Urinary bladder (tissue), 4 donors: ENCODE data around the gene SPSB4. TPM values are rescaled to one million over a fixed set of nuclear protein-coding genes. Genes with fewer than 3 reads are reported as not detected.

Source experiments
- DNase-seq: peaks from one replicate; pipeline ENCODE4 v3.0.0-alpha.2; 2015; ENCODE audit errors: extremely low spot score
- H3K27ac ChIP-seq: one replicate; pipeline ENCODE4 v1.5.1; 2013; ENCODE audit warnings: low read depth, mild to moderate bottlenecking, moderate library complexity
- H3K36me3 ChIP-seq: one replicate; pipeline ENCODE4 v1.6.1; 2013; ENCODE audit warnings: mild to moderate bottlenecking, moderate library complexity; ENCODE audit not compliant: insufficient read depth
- H3K4me1 ChIP-seq: one replicate; pipeline ENCODE4 v1.6.1; 2013; ENCODE audit warnings: mild to moderate bottlenecking, moderate library complexity; ENCODE audit not compliant: insufficient read depth
- H3K4me3 ChIP-seq: one replicate; pipeline ENCODE4 v1.5.1; 2013; ENCODE audit warnings: low read depth, low read length
- WGBS: extraction: QIAGEN DNeasy Blood & Tissue Kit; methylation state at CpG from one replicate; pipeline ENCODE4 v1.1.7; 2013; 5-methylcytosine and 5-hydroxymethylcytosine counted together
- polyA plus RNA-seq: library from polyadenylated mRNA; stranded (reverse); fragments of 200-250 nt; gene quantifications from one replicate; pipeline ENCODE4 v1.2.3, GENCODE V29; 2013
- total RNA-seq: library from RNA; depleted of rRNA; stranded (reverse); fragments of >200 nt; gene quantifications from one replicate; pipeline ENCODE4 v1.2.3, GENCODE V29; 2014
- donor health status: healthy with polysubstance abuse.
- donor health status: healthy.

Gene SPSB4
- total and polyA plus RNA-seq, 2 donors, result 0.29 to 5.6 TPM

GRCh38 chr3:141059816-141060215, 8.7 kb downstream of the SPSB4 start:
- Histone ChIP-seq H3K4me1 (no peaks in the 10 kb centered on the region), H3K36me3 (no peaks in the 10 kb centered on the region), H3K4me3 (no peak overlapping the region), H3K27ac (no peak overlapping the region)
- WGBS, result 97% methylated on average over 2 of the region's 2 CpGs
- no peak for DNase-seq

- H3K4me1 ChIP-seq, result no peaks in the 10 kb centered on the region
- no peak overlapping the region for H3K4me3 ChIP-seq
- no peak for DNase-seq
- no peak overlapping the region for H3K27ac ChIP-seq
- 84% methylated on average over 3 of the region's 3 CpGs for WGBS
- no peaks in the 10 kb centered on the region for H3K36me3 ChIP-seq
Measured at GRCh38 chr3:141060327-141060726, 9.2 kb downstream of the SPSB4 start.

- no peaks in the 10 kb centered on the region for H3K36me3 ChIP-seq
- H3K27ac ChIP-seq, result no peak overlapping the region
- H3K4me3 ChIP-seq, result no peak overlapping the region
- H3K4me1 ChIP-seq, result no peaks in the 10 kb centered on the region
- no peak for DNase-seq
- 80% methylated on average over 1 of the region's 1 CpG for WGBS
Measured at GRCh38 chr3:141063831-141064230, 12.7 kb downstream of the SPSB4 start.

- no peak overlapping the region for H3K4me3 ChIP-seq
- no peaks in the 10 kb centered on the region for H3K4me1 ChIP-seq
- WGBS, result 74% methylated on average over 6 of the region's 6 CpGs
- no peaks in the 10 kb centered on the region for H3K36me3 ChIP-seq
- no peak for DNase-seq
- no peak overlapping the region for H3K27ac ChIP-seq
Measured at GRCh38 chr3:141064255-141064926, 13.2 kb downstream of the SPSB4 start.

GRCh38 chr3:141065258-141065657, 14.1 kb downstream of the SPSB4 start:
- H3K4me1 ChIP-seq, result no peaks in the 10 kb centered on the region
- 86% methylated on average over 4 of the region's 4 CpGs for whole genome bisulfite sequencing
- no peak for DNase-seq
- H3K36me3 ChIP-seq, result no peaks in the 10 kb centered on the region
- no peak overlapping the region for H3K4me3 ChIP-seq
- no peak overlapping the region for H3K27ac ChIP-seq

GRCh38 chr3:141065841-141066805, 15.0 kb downstream of the SPSB4 start:
- no peak for DNase-seq
- H3K4me3 ChIP-seq, result no peak overlapping the region
- no peak overlapping the region for H3K27ac ChIP-seq
- H3K36me3 ChIP-seq, result no peaks in the 10 kb centered on the region
- H3K4me1 ChIP-seq, result no peaks in the 10 kb centered on the region
- WGBS, result 96% methylated on average over 81 of the region's 81 CpGs

- Histone ChIP-seq H3K36me3 (no peaks in the 10 kb centered on the region), H3K4me1 (no peaks in the 10 kb centered on the region), H3K27ac (no peak overlapping the region), H3K4me3 (no peak overlapping the region)
- DNase-seq, result no peak
- WGBS, result 70% methylated on average over 8 of the region's 8 CpGs
Measured at GRCh38 chr3:141067206-141067974, 16.2 kb downstream of the SPSB4 start.

- H3K4me3 ChIP-seq, result no peak overlapping the region
- H3K36me3 ChIP-seq, result no peaks in the 10 kb centered on the region
- no peak overlapping the region for H3K27ac ChIP-seq
- WGBS, result 95% methylated on average over 1 of the region's 1 CpG
- DNase-seq, result no peak
- H3K4me1 ChIP-seq, result no peaks in the 10 kb centered on the region
Measured at GRCh38 chr3:141070229-141070628, 19.1 kb downstream of the SPSB4 start.

GRCh38 chr3:141070727-141071357, 19.7 kb downstream of the SPSB4 start:
- 83% methylated on average over 13 of the region's 13 CpGs for WGBS
- no peaks in the 10 kb centered on the region for H3K4me1 ChIP-seq
- H3K4me3 ChIP-seq, result no peak overlapping the region
- DNase-seq, result no peak
- no peaks in the 10 kb centered on the region for H3K36me3 ChIP-seq
- H3K27ac ChIP-seq, result no peak overlapping the region

GRCh38 chr3:141071681-141072260, 20.6 kb downstream of the SPSB4 start:
- Histone ChIP-seq H3K36me3 (no peaks in the 10 kb centered on the region), H3K4me1 (no peaks in the 10 kb centered on the region), H3K27ac (no peak overlapping the region), H3K4me3 (no peak overlapping the region)
- DNase-seq, result no peak
- WGBS, result 74% methylated on average over 12 of the region's 12 CpGs

- no peaks in the 10 kb centered on the region for H3K36me3 ChIP-seq
- H3K4me3 ChIP-seq, result no peak overlapping the region
- 98% methylated on average over 5 of the region's 5 CpGs for WGBS
- no peak overlapping the region for H3K27ac ChIP-seq
- H3K4me1 ChIP-seq, result no peaks in the 10 kb centered on the region
- DNase-seq, result no peak
Measured at GRCh38 chr3:141072950-141073349, 21.8 kb downstream of the SPSB4 start.

GRCh38 chr3:141073580-141073979, 22.4 kb downstream of the SPSB4 start:
- no peak for DNase-seq
- H3K4me3 ChIP-seq, result no peak overlapping the region
- WGBS, result 87% methylated on average over 2 of the region's 2 CpGs
- H3K36me3 ChIP-seq, result no peaks in the 10 kb centered on the region
- H3K4me1 ChIP-seq, result no peaks in the 10 kb centered on the region
- H3K27ac ChIP-seq, result no peak overlapping the region

GRCh38 chr3:141074529-141074928, 23.4 kb downstream of the SPSB4 start:
- no peaks in the 10 kb centered on the region for H3K36me3 ChIP-seq
- WGBS, result 91% methylated on average over 9 of the region's 9 CpGs
- no peak overlapping the region for H3K4me3 ChIP-seq
- no peak overlapping the region for H3K27ac ChIP-seq
- H3K4me1 ChIP-seq, result no peaks in the 10 kb centered on the region
- no peak for DNase-seq
